GM19468 (cell line): ENCODE data around the gene GOLGA8A.
"Not testable (repeated sequence)": the region's sequence is repeated elsewhere in the genome, so short reads cannot be mapped to it uniquely, and the experiment has no call there.

ENCODE experiments used
- ATAC-seq: cut with Tn5 transposase; IDR thresholded peaks from one replicate; pipeline ENCODE4 v1.9.1; 2021; ENCODE audit warnings: mild to moderate bottlenecking, moderate library complexity, moderate number of reproducible peaks; ENCODE audit not compliant: unreplicated experiment; ENCODE audit errors: extremely low read depth

GOLGA8A gene

DNA sequence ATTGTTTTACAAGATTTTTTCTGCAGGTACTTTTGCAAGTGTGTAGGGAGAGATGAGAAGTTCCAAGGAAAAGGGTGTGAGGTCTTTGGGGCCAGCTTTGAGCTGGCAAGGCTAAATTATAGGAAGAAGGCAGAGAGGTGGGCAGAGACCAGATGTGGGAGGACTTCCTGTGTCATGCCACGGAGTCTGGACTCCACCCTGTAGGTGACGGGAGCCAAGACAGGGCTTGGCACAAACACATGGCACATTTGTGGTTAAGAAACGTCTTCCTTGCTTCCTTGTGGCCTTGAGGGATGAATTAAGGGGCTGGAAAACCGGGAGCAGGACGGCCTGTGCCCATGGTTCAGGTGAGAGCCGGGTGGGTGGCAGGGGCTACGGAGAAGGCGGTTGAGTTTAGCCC, 19.2 kb downstream of the GOLGA8A start:
- not testable (repeated sequence) for ATAC-seq

DNA sequence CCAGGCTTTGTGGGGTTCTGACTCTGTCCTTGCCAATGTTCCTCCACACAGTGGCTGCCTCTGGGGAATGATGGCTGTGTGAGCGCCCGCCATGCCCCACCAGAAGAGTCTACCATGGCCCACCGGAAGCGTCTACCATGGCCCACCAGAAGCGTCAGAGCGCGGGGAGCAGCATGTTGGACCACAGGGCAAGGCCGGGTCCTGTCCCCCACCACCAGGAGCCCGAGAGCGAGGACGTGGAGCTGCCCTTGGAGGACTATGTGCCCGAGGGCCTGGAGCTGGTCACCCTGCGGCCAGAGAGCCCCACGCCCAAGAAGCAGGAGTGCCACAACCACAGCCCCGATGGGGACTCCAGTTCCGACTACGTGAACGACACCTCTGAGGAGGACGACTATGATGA, 28.1 kb downstream of the GOLGA8A start:
- ATAC-seq, result not testable (repeated sequence)

DNA sequence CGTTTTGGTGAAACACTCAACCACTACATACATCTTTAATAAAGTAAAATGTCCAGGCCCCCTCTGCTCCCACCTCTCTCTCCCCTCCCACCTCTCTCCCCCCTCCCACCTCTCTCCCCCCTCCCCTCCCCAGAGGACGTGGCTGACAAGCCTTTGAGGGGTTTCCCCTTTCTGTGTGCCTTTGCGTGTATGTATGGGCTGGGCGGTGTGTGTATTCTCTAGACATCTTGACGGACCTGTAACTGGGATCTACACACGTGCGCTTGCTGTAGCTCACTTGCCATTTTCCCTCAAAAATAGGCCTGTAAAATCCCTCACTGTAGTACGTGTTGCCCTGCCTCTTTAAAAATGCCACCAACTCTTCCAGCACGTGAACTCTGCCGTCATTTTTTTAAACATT, 28.6 kb downstream of the GOLGA8A start:
- not testable (repeated sequence) for ATAC-seq

DNA sequence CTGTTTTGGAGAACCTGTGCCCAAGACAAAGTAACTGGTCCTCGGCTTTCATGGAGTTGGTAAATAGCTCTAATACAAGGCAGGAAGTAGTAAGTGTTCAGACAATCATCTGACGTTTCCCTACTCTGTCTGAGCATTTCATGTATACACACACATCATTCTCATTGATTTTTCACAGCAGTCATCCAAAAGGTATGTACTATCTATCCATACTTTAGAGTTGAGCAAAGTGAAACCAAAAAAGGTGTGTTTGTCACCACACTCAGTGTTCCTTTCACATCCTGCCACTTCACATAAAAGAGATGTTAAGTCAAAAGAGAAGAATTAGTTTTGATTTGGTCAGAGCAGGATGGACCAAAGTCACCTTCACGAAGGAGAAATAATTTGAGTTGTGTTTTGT, 33.7 kb downstream of the GOLGA8A start:
- not testable (repeated sequence) for ATAC-seq

DNA sequence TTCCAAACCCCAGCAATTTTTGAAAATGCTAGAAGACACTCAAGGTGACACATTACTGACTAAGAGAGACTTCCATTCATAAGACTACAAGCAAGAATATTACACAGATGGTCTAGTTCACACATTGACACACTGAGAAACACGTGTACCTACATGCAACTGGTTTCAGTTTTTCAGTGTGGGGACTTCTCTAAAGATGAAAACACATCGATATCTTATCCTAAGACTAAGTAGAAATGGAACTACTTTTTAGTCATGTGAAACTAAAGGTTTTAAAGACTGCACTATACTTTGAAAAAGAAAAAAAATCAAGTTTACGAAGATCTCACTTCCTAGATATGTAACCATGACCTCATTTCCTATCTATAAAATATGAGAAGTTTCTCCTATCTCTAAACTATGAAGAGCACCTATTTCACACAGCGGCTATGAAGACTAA, 34.4 kb downstream of the GOLGA8A start:
- peak; percentile 26 for ATAC-seq

DNA sequence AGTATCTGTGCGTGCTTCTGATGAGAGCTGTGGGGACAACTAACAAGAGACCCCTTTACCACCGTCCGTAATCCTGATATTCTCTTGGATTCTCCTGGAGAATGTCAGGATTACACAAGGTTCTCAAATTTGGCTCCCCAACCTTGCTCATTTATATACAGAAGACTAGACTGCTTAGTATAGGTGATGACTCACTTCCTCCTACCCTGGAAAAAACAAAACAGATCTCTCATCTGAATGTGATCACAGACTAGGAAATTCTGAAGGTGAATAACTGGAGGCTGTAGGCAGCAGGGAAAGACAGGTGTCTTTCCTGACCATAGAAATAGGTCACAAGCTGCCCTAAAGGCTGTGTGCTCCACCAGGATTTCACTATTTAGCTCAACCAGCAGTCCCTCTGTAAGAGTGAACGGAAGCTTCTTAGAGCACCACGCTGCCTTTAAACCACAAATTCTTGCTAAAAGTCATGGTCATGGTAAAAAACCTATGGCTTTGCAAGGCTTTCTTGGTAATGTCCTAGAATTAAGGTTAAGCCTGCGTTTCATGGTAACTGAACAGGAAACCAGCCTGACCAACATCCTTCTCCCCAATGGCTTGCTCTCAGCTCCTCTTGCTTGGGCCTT, 39.9 kb downstream of the GOLGA8A start:
- ATAC-seq, result not testable (repeated sequence)

DNA sequence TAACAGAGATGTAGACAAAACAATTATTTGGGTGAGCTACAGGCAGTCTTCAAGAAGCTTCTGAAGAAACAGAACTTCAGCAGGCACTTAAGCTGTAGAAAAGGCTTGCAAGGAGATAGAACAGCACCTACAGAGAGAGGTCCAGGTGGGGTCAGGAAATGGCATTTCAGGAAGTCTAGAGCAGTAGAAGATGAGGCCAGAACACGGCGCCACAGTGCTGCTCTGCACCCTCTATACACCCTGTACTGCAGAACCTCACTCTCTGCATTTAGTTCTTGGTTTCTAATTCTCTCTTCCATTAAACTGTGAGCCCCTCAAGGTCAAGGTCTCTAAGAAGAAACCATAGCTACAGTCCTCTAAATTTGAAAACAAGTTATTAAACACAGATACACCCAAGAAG, 44.6 kb downstream of the GOLGA8A start:
- ATAC-seq, result not testable (repeated sequence)

DNA sequence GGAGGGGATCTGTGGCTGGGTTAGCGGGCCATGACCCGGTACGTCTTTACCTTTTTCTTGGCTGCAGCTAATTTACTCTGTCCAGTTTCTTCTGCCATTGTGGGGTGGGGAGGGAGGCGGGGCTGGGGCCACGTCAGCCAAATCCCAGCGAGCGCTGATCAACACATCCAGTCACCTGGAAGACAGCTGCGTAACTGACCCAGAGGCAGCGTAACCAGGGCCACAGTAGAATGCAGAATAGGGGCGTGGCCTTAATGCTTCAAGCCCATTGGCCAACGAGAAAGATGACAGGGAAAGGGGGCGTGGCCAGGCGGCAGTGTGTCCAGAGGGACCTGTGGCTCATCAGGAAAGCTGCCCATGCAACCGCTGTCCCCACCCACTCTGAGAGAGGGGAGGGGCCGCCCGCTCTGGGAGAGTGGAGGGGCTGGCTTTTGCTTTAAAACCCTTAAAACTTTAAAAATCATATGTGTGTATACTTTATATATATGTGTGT, 48.0 kb downstream of the GOLGA8A start:
- ATAC-seq, result not testable (repeated sequence)
